ENCODE measurements around the gene NUDCD3. TPM values are rescaled to one million over a fixed set of nuclear protein-coding genes. Genes with fewer than 3 reads are reported as not detected.

Gene NUDCD3
- total and polyA plus RNA-seq, 7 donors: 14.3 to 50.5 (median 37.2) TPM

GRCh38 chr7:44391746-44392617 lies 98.5 kb downstream of the NUDCD3 start:
- WGBS, 2 donors: 96 to 97% methylated on average over 11 of the region's 11 CpGs
- no peak for TF ChIP-seq POLR2AphosphoS5 (IDR thresholded peaks at IDR 0.05)
- TF ChIP-seq EP300 (IDR thresholded peaks at IDR 0.05): no peak
- TF ChIP-seq CTCF (IDR thresholded peaks at IDR 0.05): no peak
- no peak for TF ChIP-seq POLR2A (IDR thresholded peaks at IDR 0.05)
- Histone ChIP-seq H3K4me3 (no peak overlapping the region), H3K36me3 (peaks cover 27 to 75% (median 28%) of the 10 kb centered on the region in 4 donors), H3K4me1 (peaks cover 0 to 12% (median 11%) of the 10 kb centered on the region in 4 donors), H3K27ac (no peak overlapping the region), H3K27me3 (no peaks in the 10 kb centered on the region), H3K9me3 (no peaks in the 10 kb centered on the region)
- DNase-seq: no peak
- intact Hi-C loops (cut with DNase I): no loop called here

- no peak overlapping the region for H3K27ac ChIP-seq
- peaks cover 0 to 4% (median 3%) of the 10 kb centered on the region in 4 donors for H3K4me1 ChIP-seq
- TF ChIP-seq CTCF (IDR thresholded peaks at IDR 0.05) (no peak), POLR2AphosphoS5 (IDR thresholded peaks at IDR 0.05) (no peak), POLR2A (IDR thresholded peaks at IDR 0.05) (no peak), EP300 (IDR thresholded peaks at IDR 0.05) (no peak)
- no peak overlapping the region for H3K4me3 ChIP-seq
- H3K27me3 ChIP-seq: no peaks in the 10 kb centered on the region
- 89 to 94% methylated on average over 10 of the region's 10 CpGs for WGBS, 2 donors
- peaks cover 27 to 83% (median 33%) of the 10 kb centered on the region in 4 donors for H3K36me3 ChIP-seq
- no peaks in the 10 kb centered on the region for H3K9me3 ChIP-seq
- intact Hi-C loops (cut with DNase I): no loop called here
- DNase-seq: no peak
Measured at GRCh38 chr7:44391171-44391570, 99.3 kb downstream of the NUDCD3 start.

- H3K27me3 ChIP-seq: no peaks in the 10 kb centered on the region
- DNase-seq: no peak
- no peak for TF ChIP-seq CTCF (IDR thresholded peaks at IDR 0.05)
- TF ChIP-seq POLR2AphosphoS5 (IDR thresholded peaks at IDR 0.05): no peak
- TF ChIP-seq EP300 (IDR thresholded peaks at IDR 0.05): no peak
- no peak for TF ChIP-seq POLR2A (IDR thresholded peaks at IDR 0.05)
- no peak overlapping the region for H3K27ac ChIP-seq
- WGBS, 2 donors: 94 to 95% methylated on average over 2 of the region's 2 CpGs
- H3K9me3 ChIP-seq: no peaks in the 10 kb centered on the region
- H3K36me3 ChIP-seq: peaks cover 27 to 85% (median 35%) of the 10 kb centered on the region in 4 donors
- H3K4me3 ChIP-seq: no peak overlapping the region
- intact Hi-C loops (cut with DNase I): no loop called here
- no peaks in the 10 kb centered on the region for H3K4me1 ChIP-seq
Measured at GRCh38 chr7:44390701-44391100, 99.8 kb downstream of the NUDCD3 start.

- WGBS, 2 donors: 91% methylated on average over 14 of the region's 14 CpGs
- H3K36me3 ChIP-seq: peaks cover 27 to 93% (median 42%) of the 10 kb centered on the region in 4 donors
Measured at GRCh38 chr7:44388089-44388970, 102.1 kb downstream of the NUDCD3 start.

More at GRCh38 chr7:44388089-44388970, 102.1 kb downstream of the NUDCD3 start:
- H3K27me3 ChIP-seq: no peaks in the 10 kb centered on the region
- no peaks in the 10 kb centered on the region for H3K4me1 ChIP-seq
- DNase-seq: no peak
- no peak overlapping the region for H3K27ac ChIP-seq
- intact Hi-C loops (cut with DNase I): no loop called here
- no peak for TF ChIP-seq CTCF (IDR thresholded peaks at IDR 0.05)
- no peak for TF ChIP-seq POLR2AphosphoS5 (IDR thresholded peaks at IDR 0.05)
- no peak for TF ChIP-seq EP300 (IDR thresholded peaks at IDR 0.05)
- no peak for TF ChIP-seq POLR2A (IDR thresholded peaks at IDR 0.05)
- no peaks in the 10 kb centered on the region for H3K9me3 ChIP-seq
- no peak overlapping the region for H3K4me3 ChIP-seq

All from sigmoid colon (tissue), 7 donors.